Aorta (tissue), 5 donors: ENCODE results near the gene BNIPL. TPM values are rescaled to one million over a fixed set of nuclear protein-coding genes. Genes with fewer than 3 reads are reported as not detected.

Experiments
- ATAC-seq: fragments of 200-7000 bp; cut with Tn5 transposase; one replicate; pipeline ENCODE4 v1.9.1; 2022; ENCODE audit warnings: moderate library complexity; ENCODE audit not compliant: low FRiP score
- DNase-seq, 2 donors: peaks; one replicate each; pipeline ENCODE4 v3.0.0-alpha.2; 2020
- H3K27ac ChIP-seq, 2 donors: one replicate each; pipeline ENCODE4 v1.5.1; 2013; ENCODE audit warnings: low read length in 2 of 2, mild to moderate bottlenecking in 2 of 2, moderate library complexity in 2 of 2, control low read depth in 1 of 2, inconsistent platforms in 1 of 2, low read depth in 1 of 2
- H3K27me3 ChIP-seq, 2 donors: one replicate each; pipeline ENCODE4 v1.6.1; 2013; ENCODE audit warnings: control low read depth in 1 of 2, low read length in 1 of 2, mild to moderate bottlenecking in 1 of 2, moderate library complexity in 1 of 2; ENCODE audit not compliant: insufficient read depth in 2 of 2, control insufficient read depth in 1 of 2
- H3K36me3 ChIP-seq, 2 donors: one replicate each; pipeline ENCODE4 v1.6.1; 2013; ENCODE audit warnings: control low read depth in 1 of 2, low read length in 1 of 2, mild to moderate bottlenecking in 1 of 2; ENCODE audit not compliant: insufficient read depth in 2 of 2, control insufficient read depth in 1 of 2
- H3K4me1 ChIP-seq, 2 donors: one replicate each; pipeline ENCODE4 v1.6.1; 2013; ENCODE audit warnings: low read length in 2 of 2, control low read depth in 1 of 2, mild to moderate bottlenecking in 1 of 2, moderate library complexity in 1 of 2; ENCODE audit not compliant: insufficient read depth in 2 of 2, control insufficient read depth in 1 of 2
- H3K4me3 ChIP-seq, 2 donors: one replicate each; pipeline ENCODE4 v1.5.1; 2013; ENCODE audit warnings: low read length in 2 of 2, control low read depth in 1 of 2, mild to moderate bottlenecking in 1 of 2
- H3K9me3 ChIP-seq: one replicate; pipeline ENCODE4 v1.6.1; 2013; ENCODE audit warnings: mild to moderate bottlenecking, low read length; ENCODE audit not compliant: control insufficient read depth
- WGBS, 2 donors: extraction: QIAGEN DNeasy Blood & Tissue Kit; methylation state at CpG; one replicate each; pipeline ENCODE4 v1.1.7; 2013; 5-methylcytosine and 5-hydroxymethylcytosine counted together
- intact Hi-C, 2 donors: fragments of 100-400 bp; cut with DNase I; formaldehyde crosslinking; loops; one replicate each; pipeline versions ENCODE4 v1.14.2 to v1.15.0; 2022
- polyA plus RNA-seq, 2 donors: library from polyadenylated mRNA; stranded (reverse); fragments of 200-250 nt; gene quantifications; one replicate each; pipeline ENCODE4 v1.2.3, GENCODE V29; 2013
- total RNA-seq, 2 donors: library from RNA; stranded (reverse); fragmentation: NEBNext Ultra II Directional; extraction: Animal tissue kit (Norgen Biotek cat#: 25700); gene quantifications; one replicate each; pipeline ENCODE4 v1.2.1, GENCODE V29; 2021
- donor health status: healthy with polysubstance abuse.
- donor health status: Bipolar disorder and iron deficiency.
- donor health status: DM: no; HTN: no; CAD: no.
- donor health status: DM: no; HTN: no; CAD: no.
- donor health status: DM: yes; HTN: yes; CAD: no.

The BNIPL gene
- total and polyA plus RNA-seq, 4 donors = 0.29 to 0.54 (median 0.38) TPM; not detected in 1

DNA sequence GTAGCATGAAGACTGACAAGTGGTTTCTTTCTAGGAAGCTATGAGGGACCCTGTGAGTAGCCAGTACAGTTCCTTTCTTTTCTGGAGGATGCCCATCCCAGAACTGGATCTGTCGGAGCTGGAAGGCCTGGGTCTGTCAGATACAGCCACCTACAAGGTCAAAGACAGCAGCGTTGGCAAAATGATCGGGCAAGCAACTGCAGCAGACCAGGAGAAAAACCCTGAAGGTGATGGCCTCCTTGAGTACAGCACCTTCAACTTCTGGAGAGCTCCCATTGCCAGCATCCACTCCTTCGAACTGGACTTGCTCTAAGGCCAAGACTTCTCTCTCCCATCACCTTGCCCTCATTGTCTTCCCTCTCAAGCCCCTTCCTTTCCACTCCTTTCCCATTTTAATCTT, 30.8 kb downstream of the BNIPL start:
- Histone ChIP-seq H3K27me3 (no peaks in the 10 kb centered on the region), H3K4me3 (no peak overlapping the region), H3K4me1 (no peaks in the 10 kb centered on the region), H3K36me3 (no peaks in the 10 kb centered on the region), H3K27ac (no peak overlapping the region), H3K9me3 (no peaks in the 10 kb centered on the region)
- ATAC-seq (no peak), DNase-seq (no peak)
- 82 to 91% methylated on average over 4 of the region's 4 CpGs for WGBS, 2 donors
- intact Hi-C loops = no loop called here

DNA sequence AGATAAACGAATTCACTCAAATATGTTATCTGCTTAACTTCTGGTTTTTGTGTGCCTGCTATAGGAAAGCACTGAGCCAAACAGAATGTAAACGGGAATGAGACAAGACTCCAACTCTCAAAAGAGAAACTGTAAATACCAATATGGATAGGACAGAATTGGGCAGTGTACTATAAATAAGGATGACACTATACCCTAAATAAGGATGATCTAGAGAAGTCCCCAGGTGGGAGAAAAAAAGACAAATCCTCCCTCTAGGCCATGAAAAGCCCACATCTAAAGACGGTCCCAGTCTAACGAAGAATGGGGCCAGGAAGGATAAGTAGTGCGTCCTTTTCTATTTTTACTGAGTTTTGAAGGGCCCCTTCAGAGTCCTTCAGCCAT, 32.7 kb downstream of the BNIPL start:
- 85 to 89% methylated on average over 5 of the region's 5 CpGs for WGBS, 2 donors
- Histone ChIP-seq H3K9me3 (no peaks in the 10 kb centered on the region), H3K27me3 (no peaks in the 10 kb centered on the region), H3K4me1 (no peaks in the 10 kb centered on the region), H3K27ac (no peak overlapping the region), H3K4me3 (no peak overlapping the region), H3K36me3 (no peaks in the 10 kb centered on the region)
- ATAC-seq (no peak), DNase-seq (no peak)
- intact Hi-C loops = no loop called here

DNA sequence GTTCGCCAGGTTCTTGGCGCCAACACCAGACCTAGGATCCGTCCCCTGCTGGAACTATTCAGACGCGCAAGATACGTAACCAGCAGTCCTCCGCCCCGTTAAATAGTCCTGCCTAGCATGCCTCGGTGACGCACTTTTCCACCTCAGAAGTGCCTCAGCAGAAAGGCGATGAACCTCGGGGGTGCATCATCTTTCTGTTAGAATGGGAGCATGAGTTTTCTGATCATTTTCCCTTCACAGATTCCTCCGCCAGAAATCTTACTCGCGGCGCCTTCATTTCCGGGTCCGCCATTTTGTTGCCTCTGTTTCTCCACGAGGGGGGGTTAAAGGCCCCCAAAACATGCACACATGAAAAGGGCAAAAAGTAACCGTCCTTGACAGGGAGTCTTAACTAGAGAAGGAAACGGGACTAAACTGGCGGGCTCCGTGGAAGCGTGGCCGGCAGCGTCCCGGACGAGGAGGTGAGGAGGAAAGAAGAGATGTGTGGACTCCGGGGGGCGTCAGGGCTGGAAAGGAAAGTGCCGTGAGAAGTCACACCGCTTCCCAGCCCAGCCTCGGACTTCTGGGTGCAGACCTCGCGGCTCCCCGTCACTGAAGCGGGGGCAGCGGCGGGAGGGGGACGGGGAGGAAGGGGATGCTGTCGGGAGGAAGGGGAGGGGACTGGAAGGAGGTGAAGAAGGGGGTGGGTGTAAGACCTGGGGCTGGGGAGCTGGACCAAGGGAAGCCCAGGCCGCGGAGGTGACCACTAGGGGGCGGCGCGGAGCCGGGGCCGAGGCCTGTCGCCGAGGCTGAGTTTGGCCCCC, 34.3 kb downstream of the BNIPL start, which contains the start of gene GABPB2:
TSS of gene GABPB2 (plus strand) at position 288 of the 803 bp plus-strand sequence. CDS start 17,429 bp downstream, outside the sequence.
- ATAC-seq (peak; percentile 98), DNase-seq (peak; percentile 94 to 98)
- Histone ChIP-seq H3K9me3 (no peaks in the 10 kb centered on the region), H3K4me3 (peak within 1 kb of the TSS; percentile 61 to 94), H3K27me3 (no peaks in the 10 kb centered on the region), H3K36me3 (no peaks in the 10 kb centered on the region), H3K27ac (peak within 1 kb of the TSS; percentile 95 to 98), H3K4me1 (no peaks in the 10 kb centered on the region)
- intact Hi-C loops = no loop called here
- 0% methylated on average over 49 to 50 of the region's 50 CpGs for WGBS, 2 donors

DNA sequence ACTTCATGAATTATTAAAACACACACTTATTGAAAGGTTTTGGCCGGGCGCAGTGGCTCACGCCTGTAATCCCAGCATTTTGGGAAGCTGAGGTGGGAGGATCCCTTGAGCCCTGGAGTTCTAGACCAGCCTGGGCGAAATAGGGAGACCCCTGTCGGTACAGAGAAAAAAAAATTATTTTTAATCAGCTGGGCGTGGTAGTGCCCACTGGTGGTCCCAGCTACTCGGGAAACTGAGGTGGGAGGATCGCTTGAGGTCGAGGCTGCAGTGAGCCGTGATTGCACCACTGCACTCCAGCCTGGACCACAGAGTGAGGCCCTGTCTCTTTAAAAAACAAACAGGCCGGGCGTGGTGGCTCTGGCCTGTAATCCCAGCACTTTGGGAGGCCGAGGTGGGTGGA, 35.8 kb downstream of the BNIPL start:
- Histone ChIP-seq H3K27me3 (no peaks in the 10 kb centered on the region), H3K4me1 (no peaks in the 10 kb centered on the region), H3K27ac (no peak overlapping the region), H3K36me3 (no peaks in the 10 kb centered on the region), H3K9me3 (no peaks in the 10 kb centered on the region), H3K4me3 (no peak overlapping the region)
- 83 to 84% methylated on average over 13 of the region's 13 CpGs for WGBS, 2 donors
- DNase-seq (no peak), ATAC-seq (no peak)
- intact Hi-C loops = no loop called here

DNA sequence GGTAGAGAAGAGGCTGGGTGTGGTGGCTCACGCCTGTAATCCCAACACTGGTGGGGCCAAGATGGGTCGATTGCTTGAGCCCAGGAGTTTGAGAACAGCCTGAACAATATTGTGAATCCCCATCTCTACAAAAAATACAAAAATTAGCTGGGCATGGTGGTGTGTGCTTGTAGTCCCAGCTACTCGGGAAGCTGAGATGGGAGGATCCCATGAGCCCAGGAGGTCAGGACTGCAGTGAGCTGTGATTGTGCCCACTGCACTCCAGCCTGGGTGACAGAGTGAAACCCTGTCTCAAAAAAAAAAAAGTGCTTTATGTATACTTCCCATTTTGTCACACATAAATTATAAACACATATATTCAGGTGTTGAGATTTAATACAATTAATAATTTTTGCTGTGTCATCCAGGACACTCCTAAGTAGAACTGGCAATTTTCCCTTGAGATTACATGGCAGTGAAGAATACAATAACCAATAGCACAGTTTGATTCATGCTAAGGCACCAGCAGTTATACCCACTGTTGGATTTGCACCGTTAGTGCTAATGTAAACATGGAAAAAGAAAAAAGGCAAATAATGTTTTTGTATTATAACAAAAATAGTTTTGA, 49.7 kb downstream of the BNIPL start:
- DNase-seq = no peak
- Histone ChIP-seq H3K4me1 (no peaks in the 10 kb centered on the region), H3K9me3 (no peaks in the 10 kb centered on the region), H3K36me3 (no peaks in the 10 kb centered on the region), H3K4me3 (no peak overlapping the region), H3K27me3 (no peaks in the 10 kb centered on the region), H3K27ac (no peak overlapping the region)
- no peak for ATAC-seq
- 70 to 73% methylated on average over 4 of the region's 4 CpGs for WGBS, 2 donors
- intact Hi-C loops = no loop called here

Other genes starting within 250 kb of the BNIPL start
- gene CTSK, start 228.3 kb upstream of the BNIPL start, total RNA-seq = 100 to 1,000 TPM in 1 of 2 donors, 10 to 100 TPM in 1; 50.0 to 107 TPM
- gene CTSK, start 228.3 kb upstream of the BNIPL start, polyA plus RNA-seq = 100 to 1,000 TPM in 1 of 2 donors, 10 to 100 TPM in 1; 75.0 to 115 TPM
- 10 to 100 TPM; 60.1 to 74.0 TPM for gene ARNT, start 160.0 kb upstream of the BNIPL start, total RNA-seq
- 10 to 100 TPM; 20.3 to 20.8 TPM for gene ARNT, start 160.0 kb upstream of the BNIPL start, polyA plus RNA-seq
- gene CTXND2, start 149.4 kb upstream of the BNIPL start, total RNA-seq = not detected
- gene CTXND2, start 149.4 kb upstream of the BNIPL start, polyA plus RNA-seq = not detected
- 10 to 100 TPM; 33.5 to 56.2 TPM for gene SETDB1, start 110.2 kb upstream of the BNIPL start, total RNA-seq
- 10 to 100 TPM; 14.9 to 27.5 TPM for gene SETDB1, start 110.2 kb upstream of the BNIPL start, polyA plus RNA-seq
- gene CERS2, start 61.8 kb upstream of the BNIPL start, total RNA-seq = 100 to 1,000 TPM; 140 to 141 TPM
- gene CERS2, start 61.8 kb upstream of the BNIPL start, polyA plus RNA-seq = 100 to 1,000 TPM; 106 to 133 TPM
- not detected for gene ANXA9, start 54.3 kb upstream of the BNIPL start, total RNA-seq
- gene ANXA9, start 54.3 kb upstream of the BNIPL start, polyA plus RNA-seq = under 1 TPM in 1 of 2 donors, not detected in 1; 0.15 TPM
- gene MINDY1, start 29.7 kb upstream of the BNIPL start, total RNA-seq = 10 to 100 TPM; 20.1 to 26.0 TPM
- 10 to 100 TPM in 1 of 2 donors, 1 to 10 TPM in 1; 8.9 to 17.7 TPM for gene MINDY1, start 29.7 kb upstream of the BNIPL start, polyA plus RNA-seq
- gene PRUNE1, start 28.1 kb upstream of the BNIPL start, total RNA-seq = 10 to 100 TPM; 14.8 TPM
- 10 to 100 TPM; 10.5 to 16.8 TPM for gene PRUNE1, start 28.1 kb upstream of the BNIPL start, polyA plus RNA-seq
- 1 to 10 TPM; 3.0 to 3.8 TPM for gene C1orf56, start 11.2 kb downstream of the BNIPL start, total RNA-seq
- gene C1orf56, start 11.2 kb downstream of the BNIPL start, polyA plus RNA-seq = 1 to 10 TPM; 1.8 to 2.6 TPM
- 100 to 1,000 TPM; 102 TPM for gene CDC42SE1, start 23.0 kb downstream of the BNIPL start, total RNA-seq
- 10 to 100 TPM; 30.1 to 82.4 TPM for gene CDC42SE1, start 23.0 kb downstream of the BNIPL start, polyA plus RNA-seq
- gene MLLT11, start 23.8 kb downstream of the BNIPL start, total RNA-seq = 1 to 10 TPM; 2.4 to 2.5 TPM
- gene MLLT11, start 23.8 kb downstream of the BNIPL start, polyA plus RNA-seq = 1 to 10 TPM; 4.3 to 6.9 TPM
- 10 to 100 TPM; 16.0 to 22.2 TPM for gene GABPB2, start 34.2 kb downstream of the BNIPL start, total RNA-seq
- gene GABPB2, start 34.2 kb downstream of the BNIPL start, polyA plus RNA-seq = 10 to 100 TPM in 1 of 2 donors, 1 to 10 TPM in 1; 6.9 to 15.0 TPM
- gene SEMA6C, start 110.0 kb downstream of the BNIPL start, total RNA-seq = 10 to 100 TPM in 1 of 2 donors, 1 to 10 TPM in 1; 8.1 to 25.2 TPM
- gene SEMA6C, start 110.0 kb downstream of the BNIPL start, polyA plus RNA-seq = 10 to 100 TPM in 1 of 2 donors, 1 to 10 TPM in 1; 2.5 to 28.8 TPM
- 1 to 10 TPM; 4.1 TPM for gene TNFAIP8L2, start 120.1 kb downstream of the BNIPL start, total RNA-seq
- gene TNFAIP8L2, start 120.1 kb downstream of the BNIPL start, polyA plus RNA-seq = 1 to 10 TPM; 4.1 to 7.1 TPM
- gene LYSMD1, start 129.3 kb downstream of the BNIPL start, total RNA-seq = 1 to 10 TPM; 7.3 to 9.6 TPM
- 1 to 10 TPM; 4.4 to 7.5 TPM for gene LYSMD1, start 129.3 kb downstream of the BNIPL start, polyA plus RNA-seq
- gene SCNM1, start 129.6 kb downstream of the BNIPL start, total RNA-seq = 10 to 100 TPM; 27.3 to 33.8 TPM
- gene SCNM1, start 129.6 kb downstream of the BNIPL start, polyA plus RNA-seq = 10 to 100 TPM; 39.3 to 58.4 TPM
- gene TMOD4, start 139.4 kb downstream of the BNIPL start, total RNA-seq = under 1 TPM in 1 of 2 donors, not detected in 1; 0.78 TPM
- under 1 TPM in 1 of 2 donors, not detected in 1; 0.69 TPM for gene TMOD4, start 139.4 kb downstream of the BNIPL start, polyA plus RNA-seq
- 10 to 100 TPM; 37.1 to 40.8 TPM for gene VPS72, start 153.6 kb downstream of the BNIPL start, total RNA-seq
- gene VPS72, start 153.6 kb downstream of the BNIPL start, polyA plus RNA-seq = 10 to 100 TPM; 26.7 to 28.7 TPM
- gene PIP5K1A, start 162.0 kb downstream of the BNIPL start, total RNA-seq = 10 to 100 TPM; 64.0 to 67.6 TPM
- 10 to 100 TPM; 16.5 to 22.7 TPM for gene PIP5K1A, start 162.0 kb downstream of the BNIPL start, polyA plus RNA-seq
- 100 to 1,000 TPM; 115 to 118 TPM for gene PSMD4, start 218.1 kb downstream of the BNIPL start, total RNA-seq
- 100 to 1,000 TPM; 144 to 162 TPM for gene PSMD4, start 218.1 kb downstream of the BNIPL start, polyA plus RNA-seq
- 10 to 100 TPM; 18.4 to 24.0 TPM for gene ZNF687, start 245.7 kb downstream of the BNIPL start, total RNA-seq
- gene ZNF687, start 245.7 kb downstream of the BNIPL start, polyA plus RNA-seq = 1 to 10 TPM; 7.7 to 9.6 TPM